ENCODE data around the gene FPGS. TPM values are rescaled to one million over a fixed set of nuclear protein-coding genes. Genes with fewer than 3 reads are reported as not detected.
"Not testable (repeated sequence)": the region's sequence is repeated elsewhere in the genome, so short reads cannot be mapped to it uniquely, and the experiment has no call there.

Gene FPGS
- total RNA-seq, 1 donor from 2014 or later = 70.0 TPM

- Histone ChIP-seq H3K4me3 (ENCODE audit: low read depth, low read length) (no peak overlapping the region), H3K27me3 (ENCODE audit: control insufficient read depth, insufficient read depth, low read length) (peaks cover 25% of the 10 kb centered on the region), H3K36me3 (ENCODE audit: control insufficient read depth, insufficient read depth, low read length) (no peaks in the 10 kb centered on the region)
- no peak for TF ChIP-seq CTCF (IDR thresholded peaks at IDR 0.05; ENCODE audit: insufficient read depth, low read length, severe bottlenecking)
- no peak for FAIRE-seq
- DNase-seq (ENCODE audit: low read depth) = no peak
Measured at GRCh38 chr9:127755061-127756060, 47.3 kb upstream of the FPGS start.

- H3K36me3 ChIP-seq (ENCODE audit: control insufficient read depth, insufficient read depth, low read length) = no peaks in the 10 kb centered on the region
- no peak for TF ChIP-seq CTCF (IDR thresholded peaks at IDR 0.05; ENCODE audit: insufficient read depth, low read length, severe bottlenecking)
- DNase-seq (ENCODE audit: low read depth) = no peak
- no peak overlapping the region for H3K4me3 ChIP-seq (ENCODE audit: low read depth, low read length)
- no peak for FAIRE-seq
- H3K27me3 ChIP-seq (ENCODE audit: control insufficient read depth, insufficient read depth, low read length) = peaks cover 25% of the 10 kb centered on the region
Measured at GRCh38 chr9:127756233-127756632, 46.4 kb upstream of the FPGS start.

- FAIRE-seq; DNase-seq (ENCODE audit: low read depth); H3K36me3 ChIP-seq (ENCODE audit: control insufficient read depth, insufficient read depth, low read length); H3K4me3 ChIP-seq (ENCODE audit: low read depth, low read length): not testable (repeated sequence)
- H3K27me3 ChIP-seq (ENCODE audit: control insufficient read depth, insufficient read depth, low read length) = peaks cover 25% of the 10 kb centered on the region
Measured at GRCh38 chr9:127756776-127757175, 45.9 kb upstream of the FPGS start.

- DNase-seq (ENCODE audit: low read depth) = no peak
- Histone ChIP-seq H3K4me3 (ENCODE audit: low read depth, low read length) (no peak overlapping the region), H3K27me3 (ENCODE audit: control insufficient read depth, insufficient read depth, low read length) (peaks cover 15% of the 10 kb centered on the region), H3K36me3 (ENCODE audit: control insufficient read depth, insufficient read depth, low read length) (no peaks in the 10 kb centered on the region)
- FAIRE-seq = no peak
- no peak for TF ChIP-seq CTCF (IDR thresholded peaks at IDR 0.05; ENCODE audit: insufficient read depth, low read length, severe bottlenecking)
Measured at GRCh38 chr9:127758843-127759242, 43.8 kb upstream of the FPGS start.

GRCh38 chr9:127761061-127761460, 41.6 kb upstream of the FPGS start:
- DNase-seq (ENCODE audit: low read depth) = no peak
- Histone ChIP-seq H3K36me3 (ENCODE audit: control insufficient read depth, insufficient read depth, low read length) (no peaks in the 10 kb centered on the region), H3K4me3 (ENCODE audit: low read depth, low read length) (no peak overlapping the region), H3K27me3 (ENCODE audit: control insufficient read depth, insufficient read depth, low read length) (peaks cover 2% of the 10 kb centered on the region)
- FAIRE-seq = no peak
- no peak for TF ChIP-seq CTCF (IDR thresholded peaks at IDR 0.05; ENCODE audit: insufficient read depth, low read length, severe bottlenecking)

- TF ChIP-seq CTCF (IDR thresholded peaks at IDR 0.05; ENCODE audit: insufficient read depth, low read length, severe bottlenecking) = no peak
- no peak overlapping the region for H3K4me3 ChIP-seq (ENCODE audit: low read depth, low read length)
- no peaks in the 10 kb centered on the region for H3K36me3 ChIP-seq (ENCODE audit: control insufficient read depth, insufficient read depth, low read length)
- DNase-seq (ENCODE audit: low read depth) (no peak), FAIRE-seq (no peak)
- H3K27me3 ChIP-seq (ENCODE audit: control insufficient read depth, insufficient read depth, low read length) = no peaks in the 10 kb centered on the region
Measured at GRCh38 chr9:127761491-127761956, 41.2 kb upstream of the FPGS start.
